Stimulated activated CD4-positive, alpha-beta T cell treated with anti-CD3 and anti-CD28 coated beads, Interleukin-15, amount 100 ng/mL, for 24 hours (primary cell): Measurements from ENCODE around the gene ACAP2.
A peak's percentile ranks its signal among the peaks of the same experiment; 100 is the strongest.

ENCODE experiments used
- DNase-seq: peaks from one replicate; pipeline ENCODE4 v3.0.0-alpha.2; 2020

The ACAP2 gene

DNA sequence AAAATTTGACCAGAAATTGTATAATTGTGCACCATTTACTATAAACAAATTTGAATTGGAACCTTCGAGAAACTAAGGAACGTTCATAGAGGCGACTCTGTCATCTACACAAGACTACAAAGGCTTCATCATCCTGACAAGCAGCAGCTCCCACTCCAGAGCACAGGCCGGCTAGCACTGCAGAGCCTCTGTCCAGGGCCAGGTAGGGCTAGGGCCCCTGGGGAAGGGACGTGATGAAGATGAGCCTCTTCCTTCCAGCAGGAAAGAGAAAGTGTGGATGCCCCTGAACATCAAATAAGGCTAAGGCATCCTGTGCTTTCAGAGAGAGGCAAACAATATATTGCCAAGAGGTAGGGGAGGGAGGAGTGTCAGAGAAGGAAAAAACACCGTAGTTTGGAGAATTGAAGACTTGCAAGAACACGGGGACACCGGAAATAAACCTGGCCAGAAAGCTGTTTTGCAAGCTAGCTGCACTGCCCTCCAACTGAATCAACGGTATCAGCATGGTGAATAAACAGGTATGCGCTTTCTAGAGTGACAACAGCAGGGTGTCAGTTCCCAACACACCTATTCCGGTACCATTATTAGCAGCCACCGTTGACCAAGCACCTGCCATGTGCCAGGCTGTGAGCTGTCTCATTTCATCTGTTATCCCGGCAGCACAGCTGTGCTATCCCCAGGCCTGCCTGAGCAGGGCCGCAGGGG lies 184.2 kb downstream of the ACAP2 start:
- DNase-seq, result no peak

DNA sequence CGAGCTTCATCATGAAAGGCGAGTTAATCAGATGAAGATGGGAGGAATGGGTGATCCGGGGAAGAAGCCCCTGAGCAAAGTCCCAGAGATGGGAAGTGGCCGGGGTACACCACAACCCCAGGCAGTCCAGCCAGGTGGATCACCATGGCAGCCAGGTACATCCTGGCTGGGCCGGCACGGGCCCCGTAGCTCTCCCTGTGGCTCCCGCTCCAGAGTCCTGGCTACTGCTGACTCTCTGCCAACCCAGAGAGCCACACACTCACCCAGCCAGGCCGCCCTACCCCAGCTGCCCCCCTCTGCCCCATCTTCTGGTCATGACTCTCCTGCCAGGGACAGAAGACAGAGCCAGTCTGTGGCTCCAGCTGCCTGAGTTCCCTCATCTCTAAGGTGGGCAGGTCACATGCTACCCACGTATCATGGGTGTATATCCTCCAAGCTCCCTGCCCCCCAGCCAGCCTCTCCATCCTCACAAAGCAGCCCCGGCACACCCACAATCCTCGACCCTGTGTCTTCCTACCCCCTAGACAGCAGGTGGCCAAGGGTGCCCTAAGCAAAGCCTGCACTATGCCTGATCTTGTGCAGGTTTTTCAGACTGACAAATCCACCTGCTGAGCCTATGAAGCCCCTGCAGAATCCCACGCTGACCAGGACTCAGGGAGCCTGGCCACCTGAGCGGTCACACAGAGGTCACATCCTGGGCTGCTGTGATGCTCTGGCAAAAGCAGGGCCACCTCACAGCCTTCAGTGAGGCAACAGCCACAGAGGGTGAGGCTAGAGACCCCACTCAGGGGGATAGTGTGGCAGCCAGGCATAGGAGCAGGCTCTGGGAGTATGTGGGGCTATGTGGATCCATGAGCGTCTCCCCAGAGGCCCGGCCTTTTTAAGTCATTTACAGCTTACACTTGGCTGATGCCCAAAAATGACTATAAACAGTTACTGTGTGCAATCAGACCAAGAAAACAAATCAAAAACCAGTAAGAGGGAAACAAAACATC lies 185.1 kb downstream of the ACAP2 start:
- DNase-seq, result no peak

DNA sequence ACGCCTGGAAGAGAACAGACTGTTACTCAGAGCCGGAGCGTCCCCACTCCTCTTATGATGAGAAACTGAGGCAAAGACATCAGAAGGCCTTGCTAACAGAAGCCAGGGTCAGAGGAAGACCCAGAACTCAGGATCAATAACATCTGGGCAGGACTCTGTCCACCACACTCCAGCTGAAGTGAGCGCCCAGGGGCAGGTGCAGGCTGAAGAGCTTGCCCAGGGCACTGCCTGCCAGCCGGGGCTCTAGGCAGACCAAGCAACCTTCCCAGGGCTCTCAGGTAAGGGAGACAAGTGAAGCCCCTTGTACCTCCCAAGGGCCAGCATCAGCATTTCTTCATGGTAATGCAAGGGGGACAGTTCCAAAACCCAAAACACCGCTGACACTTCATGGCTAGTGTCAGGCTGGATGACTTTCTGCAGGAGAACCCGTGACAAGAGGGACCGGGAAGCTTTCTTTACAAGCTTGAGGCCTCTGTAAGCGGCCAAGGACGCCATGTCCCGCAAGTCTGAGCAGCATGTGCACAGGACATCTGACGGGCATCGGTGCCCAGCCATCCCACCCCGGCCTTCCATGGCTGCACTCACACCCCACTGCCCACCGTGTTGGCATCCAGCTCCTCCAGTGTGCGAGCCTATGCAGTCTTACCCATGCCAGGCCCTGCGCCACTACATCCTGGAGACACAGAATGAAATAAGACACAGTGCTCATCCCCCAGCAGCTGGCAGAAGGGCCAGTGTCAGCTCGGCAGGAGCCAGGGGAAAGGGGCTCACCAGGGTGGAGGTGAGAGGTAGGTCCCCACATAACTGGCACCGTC lies 186.0 kb downstream of the ACAP2 start:
- no peak for DNase-seq

DNA sequence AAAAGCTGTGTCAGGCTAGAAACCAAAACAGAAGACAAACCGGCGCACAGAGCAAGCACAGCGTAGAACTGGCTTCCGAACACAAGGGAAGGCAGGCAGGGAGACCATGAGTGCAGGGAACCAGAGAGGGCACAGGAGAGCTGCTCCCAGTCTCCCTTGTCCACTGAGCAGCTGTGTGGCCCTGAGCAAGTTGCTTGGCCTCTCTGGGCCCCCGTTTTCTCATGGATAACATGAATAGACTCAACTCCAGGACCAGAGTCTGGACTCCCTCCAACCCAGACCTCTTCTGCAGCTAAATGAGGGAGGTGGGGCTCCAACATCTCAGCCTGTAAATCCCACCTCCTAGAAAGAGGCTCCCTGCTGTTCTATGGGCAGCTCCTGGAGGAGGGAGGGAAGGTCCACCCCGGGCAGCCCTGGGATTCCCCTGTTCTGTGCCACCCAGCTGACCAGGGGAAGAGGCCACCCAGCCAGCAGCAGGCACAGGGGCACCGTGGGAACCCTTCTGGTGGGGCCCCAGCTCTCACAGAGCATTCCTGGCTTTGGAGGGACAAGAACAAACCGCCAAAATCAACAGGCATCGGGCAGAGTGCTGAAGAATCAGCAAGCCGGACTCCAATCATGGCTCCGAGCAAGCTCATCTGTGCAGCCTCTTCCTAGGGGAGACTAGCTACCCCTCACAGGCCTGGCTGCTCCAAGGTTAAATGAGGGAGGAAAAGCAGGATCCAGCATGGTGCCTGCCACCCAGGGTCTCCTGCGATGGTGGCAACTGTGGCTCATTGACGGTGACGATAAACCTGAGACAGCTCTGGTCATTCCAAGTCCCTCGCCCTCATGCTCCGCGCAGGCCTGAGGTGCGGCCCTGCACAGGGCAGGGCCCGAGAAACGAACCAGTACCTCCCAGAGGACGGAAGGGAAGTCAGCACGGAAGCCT lies 187.0 kb downstream of the ACAP2 start:
- no peak for DNase-seq

DNA sequence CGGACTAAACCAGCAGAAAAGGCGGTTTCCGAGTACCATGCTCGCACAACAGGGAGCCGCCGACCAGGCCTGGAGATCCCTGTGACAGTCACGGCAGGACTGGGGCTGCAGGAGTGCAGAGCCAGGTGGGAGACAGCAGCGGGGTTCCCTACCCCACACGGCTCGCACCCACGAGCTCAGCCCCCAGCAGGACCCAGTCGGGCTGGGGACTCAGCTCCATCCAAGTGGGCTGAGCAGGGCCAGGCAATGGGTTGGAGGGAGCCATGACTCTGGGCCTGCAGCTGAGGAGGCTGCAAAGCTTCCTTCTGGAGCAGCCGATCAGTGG lies 187.7 kb downstream of the ACAP2 start:
- DNase-seq, result no peak

DNA sequence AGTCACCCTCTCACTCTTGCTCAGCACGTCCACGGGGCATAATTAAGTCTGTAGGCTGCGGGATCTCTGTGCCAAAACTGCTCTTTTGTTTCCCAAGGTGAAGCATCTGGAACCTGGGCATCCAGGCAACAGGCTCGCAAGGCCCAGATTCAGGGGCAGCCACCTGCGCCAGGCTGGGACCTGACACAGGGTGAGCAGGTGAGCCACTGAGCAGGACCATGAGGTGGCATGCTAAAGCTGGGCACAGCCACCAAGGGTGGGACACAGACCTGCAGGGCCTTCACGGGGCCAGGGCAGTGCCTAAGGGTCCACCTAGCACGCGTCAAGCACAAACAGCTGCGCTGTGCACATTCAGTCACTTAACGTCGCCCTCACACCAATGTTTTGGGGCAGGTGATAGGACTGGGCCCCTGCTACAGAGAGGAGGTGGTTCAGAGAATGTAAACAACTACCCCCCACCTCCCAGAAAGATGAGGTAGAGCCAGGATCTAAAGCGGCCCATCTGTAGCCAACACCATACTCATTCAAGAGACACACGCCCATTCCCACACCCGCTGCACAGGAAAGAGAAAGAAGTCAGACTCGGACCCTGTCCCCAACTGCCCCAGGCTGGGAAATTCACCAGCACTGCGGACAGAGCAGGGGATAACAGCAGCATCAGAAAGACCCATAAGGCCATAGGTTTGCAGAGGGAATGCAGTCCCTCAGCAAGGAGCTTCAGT lies 188.2 kb downstream of the ACAP2 start:
- no peak for DNase-seq

DNA sequence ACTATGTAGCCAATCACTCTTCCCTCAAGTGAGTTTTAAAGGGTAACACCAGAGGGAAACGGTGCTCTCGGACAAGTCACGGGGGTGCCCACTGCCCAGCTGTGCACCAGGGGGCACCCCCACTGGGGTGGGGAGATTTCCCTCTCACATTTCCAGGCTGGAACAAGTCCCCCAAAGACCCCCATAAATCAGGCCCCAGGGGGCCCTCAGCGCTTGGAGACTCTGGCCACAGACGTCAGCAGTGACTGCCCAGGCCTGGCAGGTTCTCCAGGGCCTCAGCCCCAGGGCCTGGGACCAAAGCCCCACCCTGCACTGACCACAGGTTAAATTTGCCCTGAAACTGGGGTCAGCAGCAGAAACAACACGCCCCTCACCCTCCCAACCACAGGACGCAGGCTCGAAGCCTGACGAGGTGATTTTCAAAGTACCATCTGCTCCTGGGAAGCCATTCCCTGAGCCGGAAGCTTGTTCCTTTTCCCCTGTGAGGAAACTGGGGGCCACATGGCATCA lies 188.8 kb downstream of the ACAP2 start:
- no peak for DNase-seq

DNA sequence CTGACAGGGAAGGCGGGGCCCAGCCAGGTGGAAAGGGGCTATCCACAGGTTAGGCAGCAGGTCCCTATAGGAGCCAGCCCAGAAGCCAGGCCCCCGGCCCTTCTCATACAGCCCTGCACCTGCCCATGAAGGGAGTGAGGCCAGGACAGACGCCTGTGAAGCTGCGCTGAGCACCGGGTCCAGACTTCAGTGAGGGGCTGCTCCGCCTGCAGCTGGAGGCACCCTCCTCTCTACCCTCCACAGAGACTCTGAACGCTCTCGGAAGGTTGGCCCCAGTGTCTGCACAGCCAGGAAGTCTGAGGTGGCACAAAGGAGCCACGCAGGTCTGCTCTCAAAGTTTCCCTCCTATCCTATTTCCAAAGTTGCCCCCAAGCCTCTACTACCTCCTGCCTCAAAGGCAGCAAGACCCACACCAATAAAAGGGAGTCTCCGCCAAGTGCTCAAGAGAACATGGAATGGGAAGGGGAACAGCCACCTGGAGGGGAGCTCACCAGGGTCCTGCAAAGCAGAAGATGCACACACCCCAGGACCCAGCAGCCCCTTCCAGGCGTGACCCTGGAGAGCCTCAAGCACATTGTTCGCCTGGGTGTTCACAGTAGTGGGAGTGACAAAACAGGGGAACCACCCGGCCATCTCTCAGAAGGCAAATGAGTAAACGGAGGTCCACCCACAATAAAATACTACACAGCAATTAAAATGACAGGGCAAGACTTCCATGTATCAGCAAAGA lies 191.3 kb downstream of the ACAP2 start:
- DNase-seq, result peak; percentile 42

DNA sequence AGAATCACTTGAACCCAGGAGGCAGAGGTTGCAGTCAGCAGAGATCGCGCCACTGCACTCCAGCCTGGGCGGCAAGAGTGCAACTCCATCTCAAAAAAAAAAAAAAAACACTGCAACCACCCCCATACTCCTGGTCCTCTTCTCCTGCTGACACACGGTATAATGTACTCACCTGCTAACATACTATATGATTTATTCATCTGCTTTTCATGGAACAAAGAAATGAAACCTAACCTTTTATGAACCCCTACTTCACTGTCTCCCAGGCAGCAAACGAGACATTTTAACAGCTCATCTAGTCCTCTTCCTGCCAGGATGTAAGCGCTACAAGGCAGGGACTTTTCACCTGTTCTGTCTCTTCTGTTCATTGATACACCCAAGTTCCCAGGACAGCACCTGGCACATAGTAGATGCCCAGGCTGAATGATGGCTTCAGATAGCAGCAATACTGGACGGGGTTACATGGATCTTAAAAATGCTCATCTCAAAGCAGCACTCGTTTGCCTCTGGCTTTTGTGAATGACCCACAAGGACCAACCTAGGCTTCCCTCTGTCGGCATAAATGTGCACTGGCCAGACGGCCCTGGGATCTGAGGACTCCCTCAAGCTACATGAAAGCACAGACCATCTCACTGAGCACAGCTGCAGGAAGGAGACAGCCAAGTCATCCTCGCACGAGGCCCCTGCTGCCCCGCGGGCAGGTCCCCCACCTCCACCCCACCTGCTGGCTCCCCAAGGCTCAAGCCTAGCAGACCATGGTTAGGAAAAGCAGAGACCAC lies 192.2 kb downstream of the ACAP2 start:
- DNase-seq, result no peak

DNA sequence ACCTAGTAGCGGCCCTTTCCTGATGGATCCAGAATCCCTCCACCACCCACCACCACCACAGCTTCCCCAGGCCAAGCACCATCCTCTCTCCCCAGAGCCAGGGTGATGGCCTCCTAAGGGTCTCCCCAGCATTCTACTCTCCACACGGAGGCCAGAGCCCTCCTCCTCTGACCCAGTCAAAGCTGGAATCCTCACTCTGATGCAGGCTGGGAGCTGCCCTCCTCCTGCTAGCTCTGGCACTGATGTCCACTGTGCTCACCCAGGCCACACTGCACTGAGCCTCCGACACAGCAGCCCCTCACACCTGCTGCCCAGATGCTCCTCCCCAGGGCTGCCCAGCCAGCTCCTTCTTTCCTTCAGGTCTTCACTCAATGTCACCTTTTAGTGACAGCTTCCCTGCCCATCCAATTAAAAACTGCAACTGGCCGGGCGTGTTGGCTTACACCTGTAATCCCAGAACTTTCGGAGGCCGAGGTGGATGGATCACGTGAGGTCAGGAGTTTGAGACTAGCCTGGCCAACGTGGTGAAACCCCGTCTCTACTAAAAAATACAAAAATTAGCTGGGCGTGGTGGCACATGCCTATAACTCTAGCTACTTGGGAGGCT lies 192.9 kb downstream of the ACAP2 start:
- DNase-seq, result no peak

DNA sequence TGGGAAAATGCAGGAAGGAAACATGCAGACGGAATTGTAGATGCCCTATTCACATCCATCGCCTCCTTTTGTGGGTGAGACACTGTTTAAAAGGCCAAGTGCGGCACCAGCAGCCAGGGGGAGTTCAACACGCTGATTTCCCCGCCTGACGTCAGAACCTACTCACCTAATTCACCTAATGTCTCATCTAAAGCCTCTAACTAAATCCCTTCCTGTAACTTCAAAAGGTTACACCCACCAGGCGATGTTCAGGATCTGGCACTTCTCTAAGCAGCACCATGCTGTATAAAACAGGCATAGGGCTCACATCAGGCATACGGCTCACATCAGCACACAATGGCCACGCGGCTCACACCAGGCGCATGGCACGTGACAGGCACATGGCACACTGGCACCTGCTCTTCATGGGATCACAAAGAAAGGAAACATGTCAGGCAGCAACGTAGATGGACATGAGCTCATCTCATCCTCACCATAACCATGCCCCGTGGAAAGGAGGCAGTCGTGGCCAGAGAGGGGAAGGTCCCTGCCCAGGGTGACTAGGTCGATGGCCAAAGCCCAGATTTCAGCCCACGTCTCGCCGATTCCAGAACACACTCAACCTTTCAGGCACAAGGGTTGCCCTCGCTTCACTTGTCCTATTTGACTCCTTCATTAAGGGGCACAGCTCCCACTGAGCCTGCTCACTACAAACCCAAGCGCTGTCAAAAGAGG lies 193.6 kb downstream of the ACAP2 start:
- DNase-seq, result no peak

DNA sequence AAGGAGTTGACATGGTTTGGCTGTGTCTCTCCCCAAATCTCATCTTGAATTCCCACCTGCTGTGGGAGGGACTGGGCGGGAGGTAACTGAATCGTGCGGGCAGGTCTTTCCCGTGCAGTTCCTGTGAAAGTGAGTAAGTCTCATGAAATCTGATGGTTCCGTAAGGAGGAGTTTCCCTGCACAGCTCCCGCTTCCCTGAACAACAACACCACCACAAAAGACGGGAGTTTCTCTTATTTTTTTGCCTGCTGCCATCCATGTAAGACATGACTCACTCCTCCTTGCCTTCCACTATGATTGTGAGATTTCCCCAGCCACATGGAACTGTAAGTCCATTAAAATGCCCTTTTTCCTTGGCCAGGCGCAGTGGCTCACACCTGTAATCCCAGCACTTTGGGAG lies 194.5 kb downstream of the ACAP2 start:
- DNase-seq, result no peak

DNA sequence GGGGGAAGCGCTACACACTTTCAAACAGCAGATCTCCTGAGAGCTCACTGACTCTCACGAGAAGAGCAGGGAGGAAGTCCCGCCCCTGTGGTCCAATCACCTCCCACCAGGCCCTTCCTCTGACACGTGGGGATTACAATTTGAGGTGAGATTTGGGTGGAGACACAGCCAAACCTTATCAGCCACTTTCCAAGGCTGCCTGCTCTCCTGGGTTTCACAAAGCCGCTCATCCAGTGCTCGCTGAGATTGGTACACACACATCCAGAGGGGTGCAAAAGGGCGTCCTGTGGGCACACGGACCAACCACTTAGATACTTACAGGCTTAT lies 195.0 kb downstream of the ACAP2 start:
- no peak for DNase-seq

DNA sequence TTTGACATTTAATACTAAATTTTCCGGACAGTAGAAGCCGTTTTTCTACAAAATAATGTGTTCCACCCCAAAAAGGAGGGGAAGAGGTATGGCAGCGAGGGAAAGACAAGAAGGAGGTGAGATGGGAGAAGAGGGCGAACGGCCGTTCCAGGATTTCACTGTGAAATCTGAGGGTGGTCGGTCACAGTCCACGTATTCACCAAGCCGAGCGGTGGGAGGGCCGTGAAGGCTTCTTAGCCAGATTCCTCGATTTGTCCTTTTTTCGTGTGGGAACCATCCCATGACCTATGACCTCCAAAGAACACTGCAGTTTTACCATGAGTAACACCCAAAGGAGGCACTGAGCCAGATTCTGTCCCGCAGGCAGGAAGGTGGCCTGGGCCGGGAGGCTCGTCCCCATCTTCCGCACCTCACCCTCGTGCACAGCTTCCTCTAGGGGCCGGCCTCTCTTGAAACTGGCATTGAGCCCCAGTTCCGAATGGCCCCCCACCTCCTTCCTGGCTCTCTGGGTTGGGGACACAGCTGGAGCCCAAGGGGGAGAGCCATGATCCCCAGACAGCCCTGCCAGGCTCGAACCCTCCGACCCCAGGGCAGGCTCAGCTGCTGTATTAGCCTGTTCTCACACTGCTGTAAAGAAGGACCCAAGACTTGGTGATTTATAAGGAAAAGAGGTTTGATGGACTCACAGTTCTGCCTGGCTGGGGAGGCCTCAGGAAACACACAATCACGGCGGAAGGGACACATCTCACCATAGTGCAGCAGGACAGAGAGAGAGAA lies 195.5 kb downstream of the ACAP2 start:
- no peak for DNase-seq

DNA sequence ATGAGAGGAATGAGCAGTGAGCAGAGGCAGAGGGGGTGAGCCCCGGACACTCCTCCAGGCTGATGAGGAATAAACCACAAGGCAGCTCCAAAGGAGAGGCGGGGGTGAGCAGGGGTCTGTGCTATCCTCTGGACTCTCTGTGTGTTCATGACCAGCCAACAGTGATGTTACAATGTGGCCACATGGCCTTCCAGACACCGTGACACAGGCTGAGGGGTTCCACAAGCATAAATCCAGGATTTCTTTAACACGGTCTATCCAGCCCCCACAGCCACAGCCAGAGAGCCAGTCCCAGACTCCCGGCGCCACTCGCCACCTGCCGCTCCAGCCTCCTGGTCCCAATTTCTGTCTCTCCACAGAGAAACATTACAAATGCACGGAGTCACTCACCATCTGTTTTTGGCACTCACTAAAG lies 196.2 kb downstream of the ACAP2 start:
- DNase-seq, result no peak

DNA sequence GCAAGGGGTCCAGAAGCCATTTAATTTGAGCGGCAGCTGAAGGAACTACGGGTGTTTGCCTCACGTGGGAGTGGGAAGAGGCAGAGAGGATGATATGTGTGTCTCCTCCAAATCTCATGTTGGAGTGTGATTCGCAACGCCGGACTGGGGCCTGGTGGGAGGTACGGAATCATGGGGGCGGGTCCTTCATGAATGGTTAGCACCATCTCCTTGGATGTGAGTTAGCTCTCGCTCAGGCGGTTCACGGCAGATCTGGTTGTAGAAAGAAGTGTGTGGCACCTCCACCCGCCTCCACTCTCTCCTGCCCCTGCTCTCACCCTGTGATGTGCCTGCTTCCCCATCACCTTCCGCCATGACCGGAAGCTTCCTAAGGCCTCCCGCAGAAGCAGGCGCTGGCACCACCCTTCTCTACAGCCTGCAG lies 197.3 kb downstream of the ACAP2 start:
- no peak for DNase-seq

DNA sequence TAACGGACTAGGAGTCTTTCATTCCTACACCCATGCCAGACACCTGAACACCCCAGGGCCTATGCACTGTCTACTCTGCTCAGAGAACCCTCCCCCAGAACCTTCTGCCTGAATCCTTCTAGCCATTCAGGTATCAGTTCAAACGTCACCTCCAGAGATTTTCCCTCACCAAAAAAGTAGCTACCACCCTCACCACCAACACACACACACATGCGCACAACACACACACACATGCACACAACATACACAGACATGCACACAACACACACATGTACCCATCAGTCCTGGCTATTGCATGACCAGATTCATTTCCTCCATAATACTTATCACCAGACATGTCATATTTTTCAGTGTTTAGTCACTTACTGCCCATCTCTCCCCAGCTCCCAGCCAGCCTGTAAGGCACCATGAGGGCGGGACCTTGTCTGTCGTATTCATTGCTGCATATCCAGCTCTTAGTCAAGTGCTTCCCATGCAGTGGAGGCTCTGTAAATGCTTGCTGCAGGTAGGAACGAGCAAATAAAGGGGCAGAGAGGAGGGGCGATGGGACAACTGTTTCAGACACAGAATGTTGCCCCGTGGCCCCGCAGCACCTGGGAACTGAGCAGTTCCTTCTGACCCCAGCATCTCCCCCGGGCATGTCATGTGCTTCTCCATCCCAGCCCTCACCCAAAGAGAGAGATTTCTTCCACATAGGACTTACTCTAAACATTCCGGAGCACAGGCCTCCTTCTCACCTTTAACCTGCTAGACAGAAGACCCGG lies 201.0 kb downstream of the ACAP2 start:
- no peak for DNase-seq
